GM21825 (cell line): Measurements from ENCODE around the gene NSUN2.
"Not testable (repeated sequence)": the region's sequence is repeated elsewhere in the genome, so short reads cannot be mapped to it uniquely, and the experiment has no call there.

Source experiments
- ATAC-seq: cut with Tn5 transposase; IDR thresholded peaks from one replicate; pipeline ENCODE4 v1.9.1; 2021; ENCODE audit warnings: mild to moderate bottlenecking, moderate library complexity; ENCODE audit not compliant: unreplicated experiment

The NSUN2 gene

GRCh38 chr5:6632888-6633468, at the start of gene NSUN2, which contains the start of gene SRD5A1:
TSS of gene NSUN2 (minus strand) at chr5:6633044. CDS start at chr5:6632979, 65 bp downstream.
TSS of gene SRD5A1 (plus strand) at chr5:6633440. CDS start at chr5:6633577, 137 bp downstream.
- peak; percentile 89 for ATAC-seq

GRCh38 chr5:6682239-6682638, 49.4 kb upstream of the NSUN2 start:
- ATAC-seq, result no peak

GRCh38 chr5:6681682-6682081, 48.8 kb upstream of the NSUN2 start:
- ATAC-seq, result no peak

- no peak for ATAC-seq
Measured at GRCh38 chr5:6680922-6681321, 48.1 kb upstream of the NSUN2 start.

- ATAC-seq, result no peak
Measured at GRCh38 chr5:6678385-6678784, 45.5 kb upstream of the NSUN2 start.

- ATAC-seq, result no peak
Measured at GRCh38 chr5:6676702-6677101, 43.9 kb upstream of the NSUN2 start.

- ATAC-seq, result no peak
Measured at GRCh38 chr5:6675784-6676491, 43.1 kb upstream of the NSUN2 start.

- ATAC-seq, result no peak
Measured at GRCh38 chr5:6674886-6675285, 42.0 kb upstream of the NSUN2 start.

GRCh38 chr5:6674421-6674820, 41.6 kb upstream of the NSUN2 start:
- no peak for ATAC-seq

GRCh38 chr5:6673963-6674362, 41.1 kb upstream of the NSUN2 start:
- no peak for ATAC-seq

GRCh38 chr5:6673031-6673430, 40.2 kb upstream of the NSUN2 start:
- no peak for ATAC-seq

GRCh38 chr5:6668717-6669116, 35.9 kb upstream of the NSUN2 start:
- ATAC-seq, result not testable (repeated sequence)

GRCh38 chr5:6667648-6668047, 34.8 kb upstream of the NSUN2 start:
- ATAC-seq, result no peak

GRCh38 chr5:6666762-6667161, 33.9 kb upstream of the NSUN2 start:
- ATAC-seq, result no peak

- peak; percentile 43 for ATAC-seq
Measured at GRCh38 chr5:6660688-6661087, 27.8 kb upstream of the NSUN2 start.

GRCh38 chr5:6659941-6660684, 27.3 kb upstream of the NSUN2 start:
- peak; percentile 74 for ATAC-seq

- no peak for ATAC-seq
Measured at GRCh38 chr5:6656680-6657079, 23.8 kb upstream of the NSUN2 start.

- ATAC-seq, result no peak
Measured at GRCh38 chr5:6655432-6655831, 22.6 kb upstream of the NSUN2 start.

GRCh38 chr5:6652025-6652424, 19.2 kb upstream of the NSUN2 start:
- peak; percentile 96 for ATAC-seq

- ATAC-seq, result no peak
Measured at GRCh38 chr5:6649681-6650080, 16.8 kb upstream of the NSUN2 start.

GRCh38 chr5:6649186-6649585, 16.3 kb upstream of the NSUN2 start:
- no peak for ATAC-seq
